Trophoblast cell (in vitro differentiated cells and primary cell): ENCODE measurements around the gene GPR162.

Experiments
- DNase-seq, 2 donors: peaks; one replicate each; pipeline ENCODE4 v3.0.0-alpha.2; 2016
- H2AFZ ChIP-seq: 2 replicates; pipeline ENCODE4 v1.6.1; 2013; ENCODE audit warnings: low read length, moderate library complexity, mild to moderate bottlenecking; ENCODE audit not compliant: insufficient read depth, poor library complexity
- H2AK5ac ChIP-seq: 2 replicates; pipeline ENCODE4 v1.6.1; 2013; ENCODE audit warnings: mild to moderate bottlenecking, low read length
- H2BK120ac ChIP-seq: 2 replicates; pipeline ENCODE4 v1.6.1; 2013; ENCODE audit warnings: low read length, mild to moderate bottlenecking, moderate library complexity; ENCODE audit not compliant: insufficient read depth, poor library complexity
- H2BK12ac ChIP-seq: 2 replicates; pipeline ENCODE4 v1.6.1; 2013; ENCODE audit warnings: mild to moderate bottlenecking, low read length, moderate library complexity
- H2BK5ac ChIP-seq: 2 replicates; pipeline ENCODE4 v1.6.1; 2013; ENCODE audit warnings: low read length, low read depth, moderate library complexity, mild to moderate bottlenecking; ENCODE audit not compliant: poor library complexity
- H3K14ac ChIP-seq: 2 replicates; pipeline ENCODE4 v1.6.1; 2013; ENCODE audit warnings: mild to moderate bottlenecking, low read length
- H3K18ac ChIP-seq: 2 replicates; pipeline ENCODE4 v1.6.1; 2013; ENCODE audit warnings: mild to moderate bottlenecking, low read length
- H3K23ac ChIP-seq: 2 replicates; pipeline ENCODE4 v1.6.1; 2013; ENCODE audit warnings: low read length
- H3K27ac ChIP-seq: 2 replicates; pipeline ENCODE4 v1.5.1; 2013; ENCODE audit warnings: low read depth, mild to moderate bottlenecking, inconsistent platforms, low read length, moderate library complexity
- H3K27me3 ChIP-seq: 2 replicates; pipeline ENCODE4 v1.6.1; 2013; ENCODE audit warnings: inconsistent platforms, mild to moderate bottlenecking, low read length, moderate library complexity; ENCODE audit not compliant: insufficient read depth
- H3K36me3 ChIP-seq, 2 experiments: 1 replicate in 1 of 2; 2 replicates in 1 of 2; pipeline ENCODE4 v1.6.1; 2013; ENCODE audit warnings: low read length in 2 of 2, mild to moderate bottlenecking in 2 of 2, moderate library complexity in 1 of 2; ENCODE audit not compliant: insufficient read depth in 2 of 2, control insufficient read depth in 1 of 2
- H3K4ac ChIP-seq: 2 replicates; pipeline ENCODE4 v1.6.1; 2013; ENCODE audit warnings: low read depth, mild to moderate bottlenecking, low read length, moderate library complexity
- H3K4me1 ChIP-seq, 2 experiments: 1 replicate in 1 of 2; 2 replicates in 1 of 2; pipeline ENCODE4 v1.6.1; 2013; ENCODE audit warnings: low read length in 2 of 2, mild to moderate bottlenecking in 2 of 2, moderate library complexity in 1 of 2; ENCODE audit not compliant: insufficient read depth in 2 of 2, control insufficient read depth in 1 of 2
- H3K4me2 ChIP-seq: 2 replicates; pipeline ENCODE4 v1.6.1; 2013; ENCODE audit warnings: inconsistent platforms, mild to moderate bottlenecking, low read length, moderate library complexity
- H3K4me3 ChIP-seq: 2 replicates; pipeline ENCODE4 v1.5.1; 2013; ENCODE audit warnings: mild to moderate bottlenecking, low read depth, low read length, inconsistent platforms
- H3K79me1 ChIP-seq: one replicate; pipeline ENCODE4 v1.6.1; 2013; ENCODE audit warnings: low read length
- H3K79me2 ChIP-seq: 2 replicates; pipeline ENCODE4 v1.6.1; 2013; ENCODE audit warnings: low read length, mild to moderate bottlenecking; ENCODE audit not compliant: control insufficient read depth, insufficient read depth, poor library complexity
- H3K9ac ChIP-seq: 2 replicates; pipeline ENCODE4 v1.6.1; 2013; ENCODE audit warnings: mild to moderate bottlenecking, low read length
- H3K9me3 ChIP-seq: 2 replicates; pipeline ENCODE4 v1.6.1; 2013; ENCODE audit warnings: low read depth, mild to moderate bottlenecking, control low read depth, inconsistent platforms, low read length; ENCODE audit not compliant: insufficient read depth
- H4K12ac ChIP-seq: 2 replicates; pipeline ENCODE4 v1.6.1; 2013; ENCODE audit warnings: low read depth, mild to moderate bottlenecking, low read length, moderate library complexity
- H4K8ac ChIP-seq: 2 replicates; pipeline ENCODE4 v1.6.1; 2013; ENCODE audit warnings: low read depth, mild to moderate bottlenecking, low read length, moderate library complexity
- H4K91ac ChIP-seq: one replicate; pipeline ENCODE4 v1.6.1; 2013; ENCODE audit warnings: low read depth, mild to moderate bottlenecking, low read length, moderate library complexity
- WGBS: extraction: QIAGEN DNeasy Blood & Tissue Kit; methylation state at CpG from one replicate; pipeline ENCODE4 v1.1.7; 2013; ENCODE audit warnings: missing lambda C conversion rate; ENCODE audit not compliant: insufficient read length, insufficient coverage; ENCODE audit errors: extremely low coverage; 5-methylcytosine and 5-hydroxymethylcytosine counted together

GPR162 gene

DNA sequence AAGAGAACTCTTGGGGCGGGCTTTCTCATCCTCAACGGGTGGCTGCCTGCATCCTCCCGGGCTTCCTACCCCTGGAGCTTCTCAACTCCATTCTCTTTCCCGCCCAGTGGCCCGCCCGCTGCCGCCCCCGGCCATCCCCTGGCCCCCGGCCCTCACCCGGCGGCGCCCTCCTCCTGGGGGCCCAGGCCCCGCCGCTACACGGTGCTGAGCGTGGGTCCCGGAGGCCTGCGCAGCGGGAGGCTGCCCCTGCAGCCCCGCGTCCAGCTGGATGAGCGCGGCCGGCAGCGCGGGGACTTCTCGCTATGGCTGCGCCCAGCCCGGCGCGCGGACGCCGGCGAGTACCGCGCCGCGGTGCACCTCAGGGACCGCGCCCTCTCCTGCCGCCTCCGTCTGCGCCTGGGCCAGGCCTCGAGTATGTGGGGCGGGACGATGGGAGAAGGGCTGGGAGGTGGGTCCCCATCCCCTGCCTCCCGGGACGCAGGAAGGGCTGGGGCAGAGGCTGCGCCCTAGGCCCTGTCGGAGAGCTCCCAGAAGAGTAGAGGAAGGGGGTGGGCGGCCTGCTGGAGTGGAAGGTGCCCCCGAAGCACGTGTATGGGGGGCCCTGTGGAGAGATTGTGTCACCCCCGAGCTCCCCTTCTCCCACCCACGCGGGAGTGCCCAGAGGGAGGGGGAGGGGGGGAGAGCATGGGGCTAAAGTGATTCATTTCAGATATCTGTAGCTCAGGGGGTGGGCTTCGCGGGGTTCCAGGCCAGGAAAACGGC is 47.9 kb upstream of the GPR162 start:
- Histone ChIP-seq H2AK5ac (no peak overlapping the region), H2BK120ac (no peak overlapping the region), H3K79me2 (no peaks in the 10 kb centered on the region), H3K4me1 (peaks cover 5 to 8% of the 10 kb centered on the region in 2 experiments), H4K12ac (no peak overlapping the region), H3K79me1 (no peaks in the 10 kb centered on the region), H3K36me3 (peaks cover 27 to 28% of the 10 kb centered on the region in 2 experiments), H3K4me3 (no peak overlapping the region), H3K27me3 (peaks cover 19% of the 10 kb centered on the region), H2BK12ac (no peak overlapping the region), H4K91ac (no peak overlapping the region), H2AFZ (no peak overlapping the region), H3K9ac (no peak overlapping the region), H3K23ac (no peak overlapping the region), H3K4me2 (peak overlapping the region; percentile 34), H3K4ac (no peak overlapping the region), H3K27ac (no peak overlapping the region), H2BK5ac (no peak overlapping the region), H3K18ac (no peak overlapping the region), H3K14ac (no peak overlapping the region), H3K9me3 (peaks cover 2% of the 10 kb centered on the region), H4K8ac (no peak overlapping the region)
- no CpG with 5 or more reads among the region's 60 CpGs for WGBS
- no peak for DNase-seq

DNA sequence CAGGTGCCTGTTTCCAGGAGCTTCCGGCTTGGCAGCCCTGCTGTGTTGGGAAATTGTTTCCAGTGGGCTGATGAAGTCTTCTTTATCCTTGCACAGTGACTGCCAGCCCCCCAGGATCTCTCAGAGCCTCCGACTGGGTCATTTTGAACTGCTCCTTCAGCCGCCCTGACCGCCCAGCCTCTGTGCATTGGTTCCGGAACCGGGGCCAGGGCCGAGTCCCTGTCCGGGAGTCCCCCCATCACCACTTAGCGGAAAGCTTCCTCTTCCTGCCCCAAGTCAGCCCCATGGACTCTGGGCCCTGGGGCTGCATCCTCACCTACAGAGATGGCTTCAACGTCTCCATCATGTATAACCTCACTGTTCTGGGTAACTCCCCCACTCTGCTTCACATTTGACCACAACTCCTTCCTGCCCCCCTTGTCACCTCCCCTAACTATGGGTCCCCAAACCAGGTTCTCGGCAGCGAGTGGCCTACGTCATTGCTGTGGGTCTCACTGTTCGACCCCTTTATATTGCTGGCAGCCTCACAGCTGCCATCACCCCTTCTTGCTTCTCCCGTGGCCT is 47.0 kb upstream of the GPR162 start:
- DNase-seq = no peak
- no peak overlapping the region for H3K4me2 ChIP-seq
- no CpG with 5 or more reads among the region's 15 CpGs for WGBS
- no peak overlapping the region for H4K91ac ChIP-seq
- H3K18ac ChIP-seq = no peak overlapping the region
- no peak overlapping the region for H2BK12ac ChIP-seq
- H3K4me3 ChIP-seq = no peak overlapping the region
- H4K12ac ChIP-seq = no peak overlapping the region
- no peak overlapping the region for H2BK120ac ChIP-seq
- H3K14ac ChIP-seq = no peak overlapping the region
- H3K36me3 ChIP-seq = peaks cover 22 to 23% of the 10 kb centered on the region in 2 experiments
- no peak overlapping the region for H4K8ac ChIP-seq
- H3K27ac ChIP-seq = no peak overlapping the region
- H2BK5ac ChIP-seq = no peak overlapping the region
- H3K4me1 ChIP-seq = peaks cover 5 to 7% of the 10 kb centered on the region in 2 experiments
- peaks cover 2% of the 10 kb centered on the region for H3K9me3 ChIP-seq
- no peak overlapping the region for H2AK5ac ChIP-seq
- no peak overlapping the region for H3K9ac ChIP-seq
- H3K27me3 ChIP-seq = peaks cover 19% of the 10 kb centered on the region
- no peak overlapping the region for H3K4ac ChIP-seq
- H3K79me1 ChIP-seq = no peaks in the 10 kb centered on the region
- H2AFZ ChIP-seq = no peak overlapping the region
- no peak overlapping the region for H3K23ac ChIP-seq
- no peaks in the 10 kb centered on the region for H3K79me2 ChIP-seq

DNA sequence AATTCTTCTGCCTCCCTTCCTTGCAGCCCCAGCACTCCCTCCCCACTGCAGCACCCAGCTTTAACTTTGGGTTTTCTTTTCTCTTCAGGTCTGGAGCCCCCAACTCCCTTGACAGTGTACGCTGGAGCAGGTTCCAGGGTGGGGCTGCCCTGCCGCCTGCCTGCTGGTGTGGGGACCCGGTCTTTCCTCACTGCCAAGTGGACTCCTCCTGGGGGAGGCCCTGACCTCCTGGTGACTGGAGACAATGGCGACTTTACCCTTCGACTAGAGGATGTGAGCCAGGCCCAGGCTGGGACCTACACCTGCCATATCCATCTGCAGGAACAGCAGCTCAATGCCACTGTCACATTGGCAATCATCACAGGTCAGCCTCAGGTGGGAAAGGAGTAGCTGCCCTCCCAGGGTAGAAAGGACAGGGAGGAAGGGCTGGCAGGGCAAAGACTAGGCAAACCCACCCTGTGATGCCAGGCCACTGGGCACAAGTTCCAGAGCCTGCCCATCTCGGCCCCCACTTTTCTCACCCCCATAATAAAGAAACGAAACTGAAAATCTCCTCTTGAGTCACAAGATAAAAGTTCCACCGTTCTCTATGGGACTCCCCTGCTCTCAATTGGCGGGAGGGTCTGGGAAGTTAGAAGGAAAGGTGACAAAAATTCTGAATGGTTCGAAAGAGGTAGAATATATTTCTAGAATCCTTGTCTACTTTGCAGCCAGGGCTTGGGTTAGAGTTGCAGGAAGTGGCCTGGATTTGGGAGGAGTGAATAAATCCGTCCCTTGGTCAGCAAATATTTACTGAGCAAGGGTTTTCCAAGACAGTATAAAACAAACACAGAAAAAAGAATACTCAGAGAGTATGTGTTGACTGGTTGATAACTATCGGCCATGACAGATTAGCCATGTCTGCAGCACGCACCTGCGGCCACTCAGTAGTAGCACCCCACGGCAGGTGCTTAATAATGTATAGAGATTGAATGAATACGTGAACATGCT is 46.1 kb upstream of the GPR162 start:
- H2BK12ac ChIP-seq = no peak overlapping the region
- H3K4ac ChIP-seq = no peak overlapping the region
- H3K4me2 ChIP-seq = no peak overlapping the region
- H3K36me3 ChIP-seq = peaks cover 13 to 14% of the 10 kb centered on the region in 2 experiments
- no peaks in the 10 kb centered on the region for H3K79me2 ChIP-seq
- H4K12ac ChIP-seq = no peak overlapping the region
- DNase-seq = no peak
- peaks cover 19% of the 10 kb centered on the region for H3K27me3 ChIP-seq
- H2AFZ ChIP-seq = no peak overlapping the region
- H3K27ac ChIP-seq = no peak overlapping the region
- H2AK5ac ChIP-seq = no peak overlapping the region
- no CpG with 5 or more reads among the region's 16 CpGs for WGBS
- no peak overlapping the region for H3K14ac ChIP-seq
- H3K4me1 ChIP-seq = peaks cover 5 to 7% of the 10 kb centered on the region in 2 experiments
- H3K9me3 ChIP-seq = peaks cover 2% of the 10 kb centered on the region
- no peak overlapping the region for H2BK120ac ChIP-seq
- no peak overlapping the region for H4K8ac ChIP-seq
- no peaks in the 10 kb centered on the region for H3K79me1 ChIP-seq
- no peak overlapping the region for H2BK5ac ChIP-seq
- no peak overlapping the region for H4K91ac ChIP-seq
- H3K18ac ChIP-seq = no peak overlapping the region
- H3K9ac ChIP-seq = no peak overlapping the region
- no peak overlapping the region for H3K23ac ChIP-seq
- no peak overlapping the region for H3K4me3 ChIP-seq

DNA sequence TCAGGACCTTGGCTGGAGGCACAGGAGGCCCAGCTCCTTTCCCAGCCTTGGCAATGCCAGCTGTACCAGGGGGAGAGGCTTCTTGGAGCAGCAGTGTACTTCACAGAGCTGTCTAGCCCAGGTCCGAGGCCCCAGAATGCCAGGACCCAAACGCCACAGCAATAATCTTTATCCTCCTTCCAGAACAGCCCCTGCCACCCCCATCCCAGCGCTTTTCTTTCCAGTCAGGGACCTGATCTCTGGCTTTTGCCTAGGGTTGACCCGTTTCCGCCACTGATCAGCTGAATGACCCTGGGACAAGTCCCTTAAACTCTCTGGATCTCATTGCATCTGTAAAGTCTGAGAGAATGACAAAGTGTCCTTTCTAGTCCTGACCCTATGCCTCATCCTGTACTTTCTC is 44.2 kb upstream of the GPR162 start:
- no peaks in the 10 kb centered on the region for H3K9me3 ChIP-seq
- WGBS = no CpG with 5 or more reads among the region's 5 CpGs
- H3K14ac ChIP-seq = no peak overlapping the region
- no peak overlapping the region for H3K4ac ChIP-seq
- no peak overlapping the region for H3K4me2 ChIP-seq
- peaks cover 4 to 6% of the 10 kb centered on the region in 2 experiments for H3K36me3 ChIP-seq
- H3K9ac ChIP-seq = no peak overlapping the region
- H2BK120ac ChIP-seq = no peak overlapping the region
- no peak overlapping the region for H3K4me3 ChIP-seq
- no peak overlapping the region for H3K27ac ChIP-seq
- peaks cover 19% of the 10 kb centered on the region for H3K27me3 ChIP-seq
- H4K12ac ChIP-seq = no peak overlapping the region
- no peak overlapping the region for H2BK5ac ChIP-seq
- H4K8ac ChIP-seq = no peak overlapping the region
- no peak overlapping the region for H4K91ac ChIP-seq
- no peak overlapping the region for H2AFZ ChIP-seq
- DNase-seq = no peak
- no peaks in the 10 kb centered on the region for H3K79me2 ChIP-seq
- H3K4me1 ChIP-seq = peaks cover 5 to 7% of the 10 kb centered on the region in 2 experiments
- no peak overlapping the region for H3K18ac ChIP-seq
- H2BK12ac ChIP-seq = no peak overlapping the region
- no peaks in the 10 kb centered on the region for H3K79me1 ChIP-seq
- H2AK5ac ChIP-seq = no peak overlapping the region
- no peak overlapping the region for H3K23ac ChIP-seq
